Measurements from ENCODE around the gene GOLGA6L10. TPM values are rescaled to one million over a fixed set of nuclear protein-coding genes. Genes with fewer than 3 reads are reported as not detected.
"Not testable (repeated sequence)": the region's sequence is repeated elsewhere in the genome, so short reads cannot be mapped to it uniquely, and the experiment has no call there.

The GOLGA6L10 gene
- total and polyA plus RNA-seq, 2 of the 4 experiments (the other 2 are of a cell fraction) = under 0.01 to 0.79 TPM

DNA sequence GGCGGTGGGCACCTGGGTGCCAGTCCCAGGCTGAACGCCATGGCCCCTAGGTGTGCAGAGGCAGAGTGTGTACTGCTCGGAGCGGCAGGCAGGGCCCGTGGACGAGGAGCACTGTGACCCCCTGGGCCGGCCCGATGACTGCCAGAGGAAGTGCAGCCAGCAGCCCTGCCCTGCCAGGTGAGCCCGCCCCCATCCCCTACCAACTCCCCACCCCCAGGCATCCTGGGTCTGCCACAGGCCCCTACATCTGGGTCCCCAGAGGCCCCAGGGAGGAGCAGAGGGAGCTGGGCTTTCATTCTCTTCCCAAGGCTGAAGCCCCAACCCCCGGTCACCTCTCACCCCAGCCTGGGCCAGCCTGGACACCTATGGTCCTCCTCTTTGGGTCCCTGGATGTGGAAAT lies 23.6 kb downstream of the GOLGA6L10 start:
- H2AFZ ChIP-seq (replicated peaks; ENCODE audit: low read length, poor library complexity); POLR2A ChIA-PET (ENCODE audit: unreplicated experiment); H3K79me1 ChIP-seq (ENCODE audit: low read depth in 1 of 2, low read length in 2 of 2); CTCF ChIA-PET; H3K14ac ChIP-seq (replicated peaks; ENCODE audit: low read depth, low read length); BruUV-seq (replicated peaks); H3K4me2 ChIP-seq (ENCODE audit: low read depth, low read length); dilution Hi-C loops (cut with HindIII; ENCODE audit: low sequenced_read_pairs, unreplicated experiment); H2BK20ac ChIP-seq (ENCODE audit: low read depth, low read length); ATAC-seq (ENCODE audit: low read depth); H4K91ac ChIP-seq (ENCODE audit: insufficient read depth, low read depth, low read length); H2BK5ac ChIP-seq (ENCODE audit: low read depth, low read length, poor library complexity, severe bottlenecking); H2AK9ac ChIP-seq (replicated peaks; ENCODE audit: low read depth, low read length, poor library complexity); H3K9me3 ChIP-seq (ENCODE audit: control insufficient read depth, insufficient read depth, low read length); H3K4me1 ChIP-seq (ENCODE audit: control insufficient read depth, insufficient read depth, low read length); H3K4ac ChIP-seq (ENCODE audit: low read depth, low read length); DNase-seq; H3K23ac ChIP-seq (ENCODE audit: low read depth, low read length); H2AK5ac ChIP-seq (ENCODE audit: low read depth, low read length); H3K27ac ChIP-seq (ENCODE audit: insufficient read depth, low read length); intact Hi-C loops (cut with micrococcal nuclease); H3K18ac ChIP-seq (ENCODE audit: low read depth, low read length); H3K36me3 ChIP-seq (ENCODE audit: control insufficient read depth, insufficient read depth, low read length); H4K8ac ChIP-seq (ENCODE audit: low read depth in 2 of 2, low read length in 2 of 2); H2BK15ac ChIP-seq (ENCODE audit: low read depth, low read length); H3K56ac ChIP-seq (ENCODE audit: extremely low read depth, insufficient read depth, low read length); H3K9me1 ChIP-seq (ENCODE audit: insufficient read depth, low read length); H3K4me3 ChIP-seq (ENCODE audit: insufficient read depth, low read depth, low read length); H3K9ac ChIP-seq (ENCODE audit: low read depth, low read length); in situ Hi-C loops (cut with MboI; ENCODE audit: low sequenced_read_pairs); H4K20me1 ChIP-seq (ENCODE audit: insufficient read depth, low read length); H2BK120ac ChIP-seq (ENCODE audit: low read depth, low read length); H4K5ac ChIP-seq (ENCODE audit: low read depth, low read length); H3K27me3 ChIP-seq (ENCODE audit: control insufficient read depth, insufficient read depth, low read length): not testable (repeated sequence)
- no CpG with 5 or more reads among the region's 10 CpGs for WGBS, 2 experiments (ENCODE audit: extremely low coverage in 2 of 2, insufficient read length in 1 of 2)

DNA sequence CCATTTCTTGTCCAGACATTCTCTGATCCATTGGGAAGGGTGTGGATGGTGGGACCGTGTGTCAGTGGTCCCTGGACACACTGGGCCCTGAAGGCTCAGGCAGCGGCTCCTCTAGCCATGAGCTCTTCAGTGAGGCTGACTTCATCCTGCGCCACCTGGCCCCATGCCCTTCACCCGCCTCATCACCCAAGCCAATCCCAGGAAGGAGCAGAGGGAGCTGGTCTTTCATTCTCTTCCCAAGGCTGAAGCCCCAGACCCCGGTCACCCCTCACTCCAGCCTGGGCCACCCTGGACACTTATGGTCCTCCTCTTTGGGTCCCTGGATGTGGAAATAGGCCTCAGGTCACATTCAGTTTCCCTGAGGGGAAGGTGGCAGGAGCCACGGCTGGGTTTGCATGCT lies 24.4 kb downstream of the GOLGA6L10 start:
- H3K9me3 ChIP-seq (ENCODE audit: control insufficient read depth, insufficient read depth, low read length); H3K4me3 ChIP-seq (ENCODE audit: insufficient read depth, low read depth, low read length); H3K27ac ChIP-seq (ENCODE audit: insufficient read depth, low read length); H3K23ac ChIP-seq (ENCODE audit: low read depth, low read length); H4K8ac ChIP-seq (ENCODE audit: low read depth in 2 of 2, low read length in 2 of 2); intact Hi-C loops (cut with micrococcal nuclease); H3K79me1 ChIP-seq (ENCODE audit: low read depth in 1 of 2, low read length in 2 of 2); H2AK5ac ChIP-seq (ENCODE audit: low read depth, low read length); H3K9ac ChIP-seq (ENCODE audit: low read depth, low read length); H4K5ac ChIP-seq (ENCODE audit: low read depth, low read length); H3K27me3 ChIP-seq (ENCODE audit: control insufficient read depth, insufficient read depth, low read length); H2BK120ac ChIP-seq (ENCODE audit: low read depth, low read length); H2BK5ac ChIP-seq (ENCODE audit: low read depth, low read length, poor library complexity, severe bottlenecking); BruUV-seq (replicated peaks); H3K36me3 ChIP-seq (ENCODE audit: control insufficient read depth, insufficient read depth, low read length); H2AK9ac ChIP-seq (replicated peaks; ENCODE audit: low read depth, low read length, poor library complexity); H3K4me1 ChIP-seq (ENCODE audit: control insufficient read depth, insufficient read depth, low read length); H4K20me1 ChIP-seq (ENCODE audit: insufficient read depth, low read length); H4K91ac ChIP-seq (ENCODE audit: insufficient read depth, low read depth, low read length); H2AFZ ChIP-seq (replicated peaks; ENCODE audit: low read length, poor library complexity); dilution Hi-C loops (cut with HindIII; ENCODE audit: low sequenced_read_pairs, unreplicated experiment); H2BK20ac ChIP-seq (ENCODE audit: low read depth, low read length); DNase-seq; in situ Hi-C loops (cut with MboI; ENCODE audit: low sequenced_read_pairs); H3K4ac ChIP-seq (ENCODE audit: low read depth, low read length); ATAC-seq (ENCODE audit: low read depth); H2BK15ac ChIP-seq (ENCODE audit: low read depth, low read length); H3K14ac ChIP-seq (replicated peaks; ENCODE audit: low read depth, low read length); H3K4me2 ChIP-seq (ENCODE audit: low read depth, low read length); H3K18ac ChIP-seq (ENCODE audit: low read depth, low read length); H3K9me1 ChIP-seq (ENCODE audit: insufficient read depth, low read length); POLR2A ChIA-PET (ENCODE audit: unreplicated experiment); CTCF ChIA-PET; H3K56ac ChIP-seq (ENCODE audit: extremely low read depth, insufficient read depth, low read length): not testable (repeated sequence)
- WGBS, 2 experiments (ENCODE audit: extremely low coverage in 2 of 2, insufficient read length in 1 of 2) = no CpG with 5 or more reads among the region's 6 CpGs
